SU-DHL-6 (cell line): Measurements from ENCODE around the gene CPZ.

Source experiments
- EZH2phosphoT487 ChIP-seq: fragments of 200-600 bp; sonication (generic), shearing (Covaris generic); conservative IDR thresholded peaks from 2 replicates; pipeline ENCODE4 v1.6.1; 2018; ENCODE audit warnings: mild to moderate bottlenecking, antibody characterized with exemption, low read length, moderate library complexity, mixed read lengths
- TF ChIP-seq, protein P1 (sequence below): fragments of 200-600 bp; sonication (generic); IDR thresholded peaks from one replicate; pipeline ENCODE4 v1.5.1; 2017; ENCODE audit warnings: antibody characterized with exemption, mild to moderate bottlenecking, low read length, moderate library complexity; ENCODE audit not compliant: insufficient read depth, poor library complexity, severe bottlenecking

DNA sequence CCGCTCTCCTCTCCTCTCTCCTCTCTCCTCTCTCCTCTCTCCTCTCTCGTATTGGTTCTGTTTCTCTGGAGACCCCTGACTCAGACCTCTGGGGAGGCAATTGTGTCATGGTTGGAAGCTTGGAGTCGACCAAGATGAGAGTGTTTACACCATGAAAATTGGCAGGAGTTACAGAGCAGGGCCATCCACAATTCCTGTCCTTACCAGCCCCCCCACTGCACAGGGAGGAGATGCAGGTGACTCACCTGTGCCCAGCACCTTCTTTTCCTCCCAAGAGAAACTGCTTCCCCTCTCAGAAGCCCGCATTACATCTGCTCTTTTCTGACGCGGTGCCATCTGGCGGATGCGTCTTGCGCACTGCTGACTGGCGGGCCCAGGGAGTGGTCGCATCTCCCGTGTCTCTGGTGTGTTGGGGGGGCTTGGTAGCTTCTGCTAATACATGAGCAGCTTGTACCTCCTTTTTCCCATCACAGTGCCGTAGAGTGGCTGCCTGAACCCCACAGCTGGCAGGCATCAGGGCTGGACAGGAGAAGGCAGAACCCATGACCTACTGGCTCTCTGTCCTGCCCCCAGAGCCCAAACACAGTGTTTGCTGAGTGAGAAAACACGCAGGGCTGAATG is 43.7 kb upstream of the CPZ start:
- TF ChIP-seq, protein P1, sequence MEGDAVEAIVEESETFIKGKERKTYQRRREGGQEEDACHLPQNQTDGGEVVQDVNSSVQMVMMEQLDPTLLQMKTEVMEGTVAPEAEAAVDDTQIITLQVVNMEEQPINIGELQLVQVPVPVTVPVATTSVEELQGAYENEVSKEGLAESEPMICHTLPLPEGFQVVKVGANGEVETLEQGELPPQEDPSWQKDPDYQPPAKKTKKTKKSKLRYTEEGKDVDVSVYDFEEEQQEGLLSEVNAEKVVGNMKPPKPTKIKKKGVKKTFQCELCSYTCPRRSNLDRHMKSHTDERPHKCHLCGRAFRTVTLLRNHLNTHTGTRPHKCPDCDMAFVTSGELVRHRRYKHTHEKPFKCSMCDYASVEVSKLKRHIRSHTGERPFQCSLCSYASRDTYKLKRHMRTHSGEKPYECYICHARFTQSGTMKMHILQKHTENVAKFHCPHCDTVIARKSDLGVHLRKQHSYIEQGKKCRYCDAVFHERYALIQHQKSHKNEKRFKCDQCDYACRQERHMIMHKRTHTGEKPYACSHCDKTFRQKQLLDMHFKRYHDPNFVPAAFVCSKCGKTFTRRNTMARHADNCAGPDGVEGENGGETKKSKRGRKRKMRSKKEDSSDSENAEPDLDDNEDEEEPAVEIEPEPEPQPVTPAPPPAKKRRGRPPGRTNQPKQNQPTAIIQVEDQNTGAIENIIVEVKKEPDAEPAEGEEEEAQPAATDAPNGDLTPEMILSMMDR: no peak
- no peak for TF ChIP-seq EZH2phosphoT487
